ENCODE results near the gene DHRS3.

DHRS3 gene

GRCh38 chr1:12604986-12605385, 13.0 kb downstream of the DHRS3 start:
- Histone ChIP-seq H3K36me3 (ENCODE audit: control insufficient read depth, insufficient read depth, low read length) (0 out of 2 replicates have a peak, but pooled peaks cover 3% of the 10 kb centered on the region), H3K9ac (ENCODE audit: low read length) (no peak overlapping the region), H3K4me1 (ENCODE audit: control insufficient read depth, insufficient read depth, low read length) (peaks cover 33% of the 10 kb centered on the region), H3K4me3 (ENCODE audit: low read depth, low read length) (no peak overlapping the region), H3K27me3 (ENCODE audit: control insufficient read depth, insufficient read depth, low read length) (peaks cover 3% of the 10 kb centered on the region; the same call in 1 of the 2 replicates), H3K9me3 (ENCODE audit: control insufficient read depth, insufficient read depth, low read depth, low read length) (no peaks in the 10 kb centered on the region), H3K27ac (ENCODE audit: low read depth, low read length) (no peak overlapping the region)

DNA sequence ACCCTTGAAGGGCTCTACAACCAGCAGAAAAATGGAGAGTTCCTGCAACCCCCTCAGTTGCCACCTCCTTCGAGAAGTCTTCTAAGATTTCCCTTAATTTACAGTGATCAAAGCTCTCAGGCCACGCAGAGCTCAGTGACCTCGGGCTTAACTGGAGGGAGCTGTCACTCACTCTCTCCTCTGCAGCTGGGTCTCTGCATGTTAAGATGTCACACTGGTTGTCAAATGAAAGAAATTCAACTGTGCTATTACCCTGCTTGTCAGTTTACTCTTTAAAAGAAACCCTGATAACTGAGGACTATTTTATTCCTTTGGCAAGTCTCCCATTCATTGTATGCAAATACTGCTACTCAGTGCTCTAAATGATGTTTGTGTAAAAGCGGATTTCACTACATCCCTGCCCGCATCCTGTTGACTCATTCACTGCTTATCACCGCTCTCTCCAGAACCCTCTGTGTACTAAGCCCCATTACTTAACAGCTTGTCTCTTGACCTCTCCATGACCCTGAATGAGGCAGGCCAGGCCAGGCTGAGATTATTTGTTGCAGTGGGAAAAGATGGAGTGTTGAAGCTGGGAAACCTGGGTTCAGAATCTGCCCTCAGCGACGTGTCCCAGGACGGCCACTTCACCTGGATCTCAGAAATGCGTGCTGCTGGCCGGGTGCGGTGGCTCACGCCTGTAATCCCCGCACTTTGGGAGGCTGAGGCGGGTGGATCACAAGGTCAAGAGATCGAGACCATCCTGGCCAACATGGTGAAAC, 13.7 kb downstream of the DHRS3 start:
- Histone ChIP-seq H3K4me1 (ENCODE audit: control insufficient read depth, insufficient read depth, low read length) (peaks cover 33% of the 10 kb centered on the region), H3K9me3 (ENCODE audit: control insufficient read depth, insufficient read depth, low read depth, low read length) (no peaks in the 10 kb centered on the region), H3K27me3 (ENCODE audit: control insufficient read depth, insufficient read depth, low read length) (peaks cover 3% of the 10 kb centered on the region; the same call in 1 of the 2 replicates), H3K9ac (ENCODE audit: low read length) (no peak overlapping the region), H3K4me3 (ENCODE audit: low read depth, low read length) (no peak overlapping the region), H3K36me3 (ENCODE audit: control insufficient read depth, insufficient read depth, low read length) (0 out of 2 replicates have a peak, but pooled peaks cover 3% of the 10 kb centered on the region), H3K27ac (ENCODE audit: low read depth, low read length) (no peak overlapping the region)

- Histone ChIP-seq H3K4me3 (ENCODE audit: low read depth, low read length) (no peak overlapping the region), H3K27ac (ENCODE audit: low read depth, low read length) (no peak overlapping the region), H3K36me3 (ENCODE audit: control insufficient read depth, insufficient read depth, low read length) (0 out of 2 replicates have a peak, but pooled peaks cover 1% of the 10 kb centered on the region), H3K27me3 (ENCODE audit: control insufficient read depth, insufficient read depth, low read length) (peaks cover 10% of the 10 kb centered on the region; the same call in 1 of the 2 replicates), H3K9me3 (ENCODE audit: control insufficient read depth, insufficient read depth, low read depth, low read length) (no peaks in the 10 kb centered on the region), H3K4me1 (ENCODE audit: control insufficient read depth, insufficient read depth, low read length) (peaks cover 33% of the 10 kb centered on the region), H3K9ac (ENCODE audit: low read length) (no peak overlapping the region)
These were observed 14.8 kb downstream of the DHRS3 start for GRCh38 chr1:12603224-12603623.

DNA sequence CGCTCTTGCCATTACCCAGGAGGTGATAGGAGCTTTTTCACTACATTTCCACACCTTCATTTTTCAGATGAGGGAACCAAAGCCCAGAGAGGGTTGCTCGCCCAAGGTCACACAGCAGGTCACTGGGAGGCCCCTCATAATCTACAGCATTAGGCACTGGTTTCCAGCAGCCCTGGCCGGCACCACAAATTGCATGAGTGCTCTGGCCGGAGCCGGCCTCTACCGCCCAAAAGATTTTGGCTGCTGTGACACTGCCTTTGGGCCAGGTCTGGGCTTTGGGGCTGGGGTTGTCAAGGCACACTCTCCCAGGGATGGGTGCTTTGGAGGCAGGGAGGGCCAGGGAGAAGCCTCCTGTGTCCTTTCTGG, 15.4 kb downstream of the DHRS3 start:
- peaks cover 33% of the 10 kb centered on the region for H3K4me1 ChIP-seq (ENCODE audit: control insufficient read depth, insufficient read depth, low read length)
- H3K27ac ChIP-seq (ENCODE audit: low read depth, low read length), result no peak overlapping the region

GRCh38 chr1:12601700-12602658, 16.0 kb downstream of the DHRS3 start:
- H3K27me3 ChIP-seq (ENCODE audit: control insufficient read depth, insufficient read depth, low read length), result peaks cover 21% of the 10 kb centered on the region; the same call in 1 of the 2 replicates
- no peak overlapping the region for H3K27ac ChIP-seq (ENCODE audit: low read depth, low read length)
- H3K36me3 ChIP-seq (ENCODE audit: control insufficient read depth, insufficient read depth, low read length), result no peaks in the 10 kb centered on the region
- H3K4me3 ChIP-seq (ENCODE audit: low read depth, low read length), result no peak overlapping the region
- H3K9ac ChIP-seq (ENCODE audit: low read length), result no peak overlapping the region
- H3K9me3 ChIP-seq (ENCODE audit: control insufficient read depth, insufficient read depth, low read depth, low read length), result no peaks in the 10 kb centered on the region
- peaks cover 33% of the 10 kb centered on the region for H3K4me1 ChIP-seq (ENCODE audit: control insufficient read depth, insufficient read depth, low read length)

More for the DNA sequence above, 15.4 kb downstream of the DHRS3 start:
- Histone ChIP-seq H3K4me3 (ENCODE audit: low read depth, low read length) (no peak overlapping the region), H3K9me3 (ENCODE audit: control insufficient read depth, insufficient read depth, low read depth, low read length) (no peaks in the 10 kb centered on the region), H3K36me3 (ENCODE audit: control insufficient read depth, insufficient read depth, low read length) (no peaks in the 10 kb centered on the region), H3K9ac (ENCODE audit: low read length) (no peak overlapping the region), H3K27me3 (ENCODE audit: control insufficient read depth, insufficient read depth, low read length) (peaks cover 15% of the 10 kb centered on the region; the same call in 1 of the 2 replicates)

- Histone ChIP-seq H3K9ac (ENCODE audit: low read length) (no peak overlapping the region), H3K4me1 (ENCODE audit: control insufficient read depth, insufficient read depth, low read length) (peaks cover 39% of the 10 kb centered on the region), H3K27ac (ENCODE audit: low read depth, low read length) (no peak overlapping the region), H3K36me3 (ENCODE audit: control insufficient read depth, insufficient read depth, low read length) (no peaks in the 10 kb centered on the region), H3K9me3 (ENCODE audit: control insufficient read depth, insufficient read depth, low read depth, low read length) (no peaks in the 10 kb centered on the region), H3K4me3 (ENCODE audit: low read depth, low read length) (no peak overlapping the region), H3K27me3 (ENCODE audit: control insufficient read depth, insufficient read depth, low read length) (peaks cover 30% of the 10 kb centered on the region; the same call in 1 of the 2 replicates)
These were observed 17.0 kb downstream of the DHRS3 start for GRCh38 chr1:12600880-12601633.

DNA sequence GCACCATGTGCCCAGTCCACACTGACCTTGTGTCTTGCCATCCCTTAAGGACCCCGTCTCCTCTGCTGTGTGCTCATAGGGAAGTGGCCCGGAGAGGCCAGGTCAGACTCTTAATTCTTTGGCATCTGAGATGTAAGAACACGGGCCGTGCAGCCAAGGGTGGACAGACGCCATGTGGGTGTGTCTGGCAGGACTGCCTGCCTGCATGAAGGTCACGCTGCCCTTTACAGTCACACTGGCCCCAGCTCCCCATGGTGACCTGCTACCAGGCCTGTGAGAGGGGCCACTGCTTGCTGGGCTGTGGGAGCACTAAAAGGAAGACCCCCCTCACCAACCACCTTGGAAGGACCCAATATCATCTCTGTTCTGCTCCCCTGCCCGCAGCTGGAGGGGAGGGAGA, 17.7 kb downstream of the DHRS3 start:
- H3K4me1 ChIP-seq (ENCODE audit: control insufficient read depth, insufficient read depth, low read length), result peaks cover 41% of the 10 kb centered on the region
- peaks cover 32% of the 10 kb centered on the region; the same call in 1 of the 2 replicates for H3K27me3 ChIP-seq (ENCODE audit: control insufficient read depth, insufficient read depth, low read length)
- no peak overlapping the region for H3K4me3 ChIP-seq (ENCODE audit: low read depth, low read length)
- H3K9ac ChIP-seq (ENCODE audit: low read length), result no peak overlapping the region
- H3K27ac ChIP-seq (ENCODE audit: low read depth, low read length), result no peak overlapping the region
- no peaks in the 10 kb centered on the region for H3K36me3 ChIP-seq (ENCODE audit: control insufficient read depth, insufficient read depth, low read length)
- H3K9me3 ChIP-seq (ENCODE audit: control insufficient read depth, insufficient read depth, low read depth, low read length), result no peaks in the 10 kb centered on the region

- H3K27me3 ChIP-seq (ENCODE audit: control insufficient read depth, insufficient read depth, low read length), result peaks cover 35% of the 10 kb centered on the region; the same call in 1 of the 2 replicates
- peaks cover 44% of the 10 kb centered on the region for H3K4me1 ChIP-seq (ENCODE audit: control insufficient read depth, insufficient read depth, low read length)
- H3K36me3 ChIP-seq (ENCODE audit: control insufficient read depth, insufficient read depth, low read length), result no peaks in the 10 kb centered on the region
- H3K9me3 ChIP-seq (ENCODE audit: control insufficient read depth, insufficient read depth, low read depth, low read length), result no peaks in the 10 kb centered on the region
- H3K4me3 ChIP-seq (ENCODE audit: low read depth, low read length), result no peak overlapping the region
- H3K27ac ChIP-seq (ENCODE audit: low read depth, low read length), result no peak overlapping the region
- H3K9ac ChIP-seq (ENCODE audit: low read length), result no peak overlapping the region
These were observed 18.4 kb downstream of the DHRS3 start for GRCh38 chr1:12599657-12600056.

DNA sequence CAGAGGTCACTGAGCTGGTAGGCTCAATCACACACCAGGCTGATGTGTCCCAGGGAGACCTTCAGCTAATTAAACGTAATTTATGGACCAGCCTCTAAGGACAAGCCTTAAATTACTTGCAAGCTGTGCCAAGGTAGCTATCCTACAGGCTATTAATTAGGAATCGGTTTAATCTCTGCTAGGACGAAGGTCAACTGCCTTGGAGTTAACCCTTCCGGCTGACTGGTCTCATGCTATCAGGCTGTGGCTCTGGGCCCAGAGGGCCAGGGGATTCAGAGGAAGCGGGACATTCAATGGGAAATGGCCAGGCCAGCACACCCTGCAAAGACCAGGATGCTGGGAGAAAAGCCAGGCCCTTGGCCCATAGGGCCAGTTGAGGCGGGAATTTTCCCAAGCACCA, 19.0 kb downstream of the DHRS3 start:
- Histone ChIP-seq H3K27ac (ENCODE audit: low read depth, low read length) (no peak overlapping the region), H3K9ac (ENCODE audit: low read length) (no peak overlapping the region), H3K4me1 (ENCODE audit: control insufficient read depth, insufficient read depth, low read length) (peaks cover 45% of the 10 kb centered on the region), H3K4me3 (ENCODE audit: low read depth, low read length) (no peak overlapping the region), H3K9me3 (ENCODE audit: control insufficient read depth, insufficient read depth, low read depth, low read length) (no peaks in the 10 kb centered on the region), H3K27me3 (ENCODE audit: control insufficient read depth, insufficient read depth, low read length) (peaks cover 42% of the 10 kb centered on the region; the same call in 1 of the 2 replicates), H3K36me3 (ENCODE audit: control insufficient read depth, insufficient read depth, low read length) (no peaks in the 10 kb centered on the region)

DNA sequence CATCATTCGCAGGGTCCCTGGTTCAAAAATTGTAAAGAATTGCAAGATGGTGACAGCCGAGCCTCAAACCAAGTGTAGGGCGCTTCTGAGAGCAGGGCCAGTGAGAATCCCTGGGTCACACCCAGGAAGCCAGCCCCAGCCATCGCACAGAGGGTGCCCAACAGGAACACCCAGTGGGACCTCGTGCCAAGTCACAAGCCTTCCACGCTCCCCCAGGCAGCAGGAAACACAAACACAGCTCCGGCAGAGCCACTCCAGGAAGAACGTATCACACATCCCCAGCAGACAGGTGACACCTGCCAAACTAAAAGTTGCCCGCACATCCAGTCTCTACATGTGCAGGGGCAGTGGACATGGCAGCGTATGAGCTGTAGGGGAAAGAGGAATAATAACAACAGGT, 20.2 kb downstream of the DHRS3 start:
- Histone ChIP-seq H3K9me3 (ENCODE audit: control insufficient read depth, insufficient read depth, low read depth, low read length) (no peaks in the 10 kb centered on the region), H3K4me1 (ENCODE audit: control insufficient read depth, insufficient read depth, low read length) (peaks cover 44% of the 10 kb centered on the region), H3K27ac (ENCODE audit: low read depth, low read length) (no peak overlapping the region), H3K27me3 (ENCODE audit: control insufficient read depth, insufficient read depth, low read length) (peaks cover 47% of the 10 kb centered on the region; the same call in 1 of the 2 replicates), H3K4me3 (ENCODE audit: low read depth, low read length) (no peak overlapping the region), H3K36me3 (ENCODE audit: control insufficient read depth, insufficient read depth, low read length) (no peaks in the 10 kb centered on the region), H3K9ac (ENCODE audit: low read length) (no peak overlapping the region)

Data from HUES6 (cell line).